Measurements from ENCODE around the gene UNK.
"Not testable (repeated sequence)": the region's sequence is repeated elsewhere in the genome, so short reads cannot be mapped to it uniquely, and the experiment has no call there.

UNK gene

DNA sequence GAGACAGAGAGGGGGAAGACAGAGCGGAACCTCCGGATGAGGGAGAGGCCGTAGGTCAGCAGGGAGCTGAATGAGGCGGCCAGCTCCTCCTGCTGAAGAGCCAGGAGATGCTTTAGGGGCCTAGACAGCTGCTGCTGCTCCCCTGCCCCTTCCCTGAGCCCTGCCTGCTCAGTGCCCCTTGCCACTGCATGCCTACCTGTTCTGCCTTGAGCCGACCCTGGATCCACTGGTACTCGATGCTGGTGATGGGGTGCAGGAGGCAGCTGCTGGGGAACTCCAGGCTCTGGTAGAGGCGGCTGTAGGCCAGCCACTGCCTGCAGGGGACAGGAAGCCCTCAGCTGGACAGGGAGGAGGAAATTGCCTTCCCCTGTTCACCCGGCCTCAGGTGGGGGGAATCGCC lies 52.0 kb downstream of the UNK start:
- no peak for DNase-seq (ENCODE audit: low spot score)

GRCh38 chr17:75837899-75838298 lies 53.3 kb downstream of the UNK start:
- DNase-seq (ENCODE audit: low spot score), result no peak

DNA sequence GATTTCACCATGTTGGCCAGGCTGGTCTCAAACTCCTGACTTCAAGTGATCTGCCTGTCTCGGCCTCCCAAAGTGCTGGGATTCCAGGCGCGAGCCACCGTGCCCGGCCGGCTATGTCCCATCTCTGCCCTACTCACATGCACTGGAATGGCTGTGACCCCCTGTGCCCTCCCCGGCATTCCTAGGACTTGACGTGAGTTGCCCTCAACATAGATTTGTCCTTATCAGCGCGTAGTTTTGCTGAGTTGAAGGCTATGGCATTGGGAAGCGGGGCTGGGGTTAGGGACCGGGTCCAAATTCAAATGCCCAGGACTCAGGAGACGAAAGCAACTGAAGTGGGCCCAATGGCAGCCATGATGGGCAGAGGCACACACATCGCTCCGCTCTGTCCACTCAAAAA lies 53.8 kb downstream of the UNK start:
- DNase-seq (ENCODE audit: low spot score), result no peak

GRCh38 chr17:75839942-75840798 lies 55.6 kb downstream of the UNK start:
- no peak for DNase-seq (ENCODE audit: low spot score)

DNA sequence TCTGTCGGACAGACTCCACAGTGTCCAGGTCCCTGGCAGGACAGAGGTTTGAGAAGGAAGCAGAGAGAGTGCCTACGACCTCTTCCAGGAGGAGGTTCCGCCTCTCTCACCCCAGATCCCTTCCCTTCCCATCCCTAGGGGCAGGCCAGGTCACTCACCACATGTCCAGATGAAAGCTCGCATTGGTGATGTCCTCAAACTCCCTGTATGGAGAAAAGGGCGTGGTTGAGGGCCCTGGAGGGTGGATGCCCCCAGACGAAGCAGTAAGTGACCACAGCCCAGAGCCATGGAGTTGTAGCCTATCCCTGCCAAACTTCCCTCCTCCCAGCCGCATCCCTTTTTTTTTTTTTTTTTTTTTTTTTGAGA lies 56.2 kb downstream of the UNK start:
- no peak for DNase-seq (ENCODE audit: low spot score)

- DNase-seq (ENCODE audit: low spot score), result no peak
Observed at GRCh38 chr17:75842411-75842810, 57.8 kb downstream of the UNK start.

GRCh38 chr17:75842963-75843576 lies 58.5 kb downstream of the UNK start:
- peak; percentile 41 for DNase-seq (ENCODE audit: low spot score)

DNA sequence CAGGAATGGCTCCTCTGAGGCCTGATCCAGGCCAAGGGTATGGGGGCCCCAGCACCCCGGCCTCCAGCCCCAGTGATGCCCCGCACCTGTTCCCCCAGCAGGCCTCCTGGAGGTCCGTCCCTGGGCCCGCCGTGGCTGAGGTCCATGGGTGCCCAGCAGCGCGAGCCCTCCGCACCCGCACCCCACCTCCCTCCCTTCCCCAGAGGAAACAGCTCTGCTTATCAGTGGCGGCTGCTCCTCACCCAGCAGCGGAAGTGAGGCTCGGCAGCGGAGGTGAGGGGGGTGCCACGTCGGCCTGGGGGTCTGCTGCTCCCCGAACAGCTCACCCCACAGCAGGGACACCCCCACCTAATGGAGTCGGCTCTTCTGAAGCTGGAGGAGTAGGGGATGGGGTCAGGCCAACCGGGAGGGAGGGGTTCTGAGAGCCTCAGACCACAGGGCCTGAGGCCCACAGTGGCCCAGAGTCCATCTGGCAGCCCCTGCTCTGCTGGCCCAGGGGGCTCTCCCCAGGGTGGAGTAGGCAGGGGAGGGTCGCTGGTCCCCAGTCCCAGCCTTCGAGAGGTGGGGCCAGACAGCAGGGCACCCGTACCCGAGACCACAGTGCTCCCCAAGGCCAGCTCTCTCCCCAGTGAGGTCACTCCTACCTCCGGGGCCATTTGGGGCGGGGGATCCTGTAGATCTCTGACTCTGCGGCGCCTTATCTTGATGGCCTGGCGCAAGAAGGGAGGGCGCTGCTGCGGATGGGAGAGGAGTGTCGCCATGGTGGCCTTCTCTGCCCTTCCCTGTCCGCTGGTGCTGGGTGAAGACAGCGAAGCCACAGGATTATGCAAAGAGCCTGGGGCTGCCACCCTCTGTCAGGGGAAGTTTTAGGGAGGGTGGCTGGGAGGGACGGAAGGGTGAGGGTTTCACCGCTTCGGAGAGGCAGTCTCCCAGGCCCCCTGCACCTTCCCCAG lies 59.2 kb downstream of the UNK start, which contains the start of gene UNC13D:
Gene UNC13D (minus strand): TSS at position 828 of the 953 bp plus-strand sequence. CDS start 67 bp downstream, at position 761.
- DNase-seq (ENCODE audit: low spot score), result peak; percentile 68

DNA sequence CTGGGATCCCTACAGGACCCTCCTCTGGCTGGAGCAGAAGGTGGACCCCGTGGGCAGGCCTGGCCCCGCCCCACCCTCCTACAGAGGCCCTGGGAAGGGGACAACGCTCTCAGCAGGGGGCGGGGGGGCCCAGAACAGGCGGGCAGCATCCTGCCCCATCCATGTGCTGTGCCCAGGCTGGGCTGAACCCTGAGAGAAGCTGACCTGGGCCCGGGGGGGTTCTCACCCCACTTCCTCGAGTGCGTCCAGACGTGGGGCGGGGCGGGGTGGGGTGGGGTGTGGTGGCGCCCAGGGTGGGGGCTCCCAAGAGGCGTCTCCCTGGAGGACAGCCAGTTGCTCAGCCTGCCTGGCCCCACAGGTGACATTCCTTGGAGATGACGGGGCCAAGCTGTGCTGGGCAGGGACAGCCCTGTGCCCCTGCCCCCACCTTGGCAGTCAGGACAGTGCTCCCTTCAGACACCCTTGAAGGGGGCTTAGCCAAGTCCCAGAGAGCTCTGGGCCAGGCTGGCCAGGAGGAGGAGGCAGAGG lies 60.0 kb downstream of the UNK start:
- no peak for DNase-seq (ENCODE audit: low spot score)

DNA sequence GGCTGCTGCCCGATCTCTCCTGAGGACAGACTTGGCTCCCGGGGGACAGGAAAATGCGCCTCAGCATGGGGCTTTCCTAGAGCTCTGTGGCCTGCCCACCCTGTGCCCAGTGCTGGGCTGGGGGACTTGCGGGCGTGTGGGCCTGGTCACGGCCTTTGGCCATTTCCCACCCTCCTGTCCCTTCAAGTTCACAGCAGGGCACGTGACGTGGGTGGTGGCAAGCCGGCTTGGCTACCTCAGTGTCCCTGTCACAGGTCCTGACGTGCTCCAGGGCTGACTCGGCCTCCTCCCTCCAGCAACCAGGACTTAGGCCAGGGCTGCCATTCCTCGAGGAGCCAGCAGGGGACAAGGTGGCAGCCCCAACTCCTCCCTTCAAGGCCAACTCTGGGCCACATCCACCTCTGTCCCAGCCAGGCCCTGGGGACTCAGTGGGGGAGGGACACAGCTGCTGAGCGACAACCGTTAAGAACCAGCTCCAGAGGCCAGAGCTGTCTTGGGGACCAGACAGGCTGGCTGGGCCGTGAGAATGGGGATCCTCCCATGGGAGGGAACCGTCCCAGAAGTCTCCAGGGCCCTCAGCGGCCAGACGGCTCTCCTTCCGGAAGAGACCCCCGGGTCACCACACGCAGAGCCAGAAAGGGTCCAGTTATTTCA lies 60.6 kb downstream of the UNK start:
- DNase-seq (ENCODE audit: low spot score), result peak; percentile 63

DNA sequence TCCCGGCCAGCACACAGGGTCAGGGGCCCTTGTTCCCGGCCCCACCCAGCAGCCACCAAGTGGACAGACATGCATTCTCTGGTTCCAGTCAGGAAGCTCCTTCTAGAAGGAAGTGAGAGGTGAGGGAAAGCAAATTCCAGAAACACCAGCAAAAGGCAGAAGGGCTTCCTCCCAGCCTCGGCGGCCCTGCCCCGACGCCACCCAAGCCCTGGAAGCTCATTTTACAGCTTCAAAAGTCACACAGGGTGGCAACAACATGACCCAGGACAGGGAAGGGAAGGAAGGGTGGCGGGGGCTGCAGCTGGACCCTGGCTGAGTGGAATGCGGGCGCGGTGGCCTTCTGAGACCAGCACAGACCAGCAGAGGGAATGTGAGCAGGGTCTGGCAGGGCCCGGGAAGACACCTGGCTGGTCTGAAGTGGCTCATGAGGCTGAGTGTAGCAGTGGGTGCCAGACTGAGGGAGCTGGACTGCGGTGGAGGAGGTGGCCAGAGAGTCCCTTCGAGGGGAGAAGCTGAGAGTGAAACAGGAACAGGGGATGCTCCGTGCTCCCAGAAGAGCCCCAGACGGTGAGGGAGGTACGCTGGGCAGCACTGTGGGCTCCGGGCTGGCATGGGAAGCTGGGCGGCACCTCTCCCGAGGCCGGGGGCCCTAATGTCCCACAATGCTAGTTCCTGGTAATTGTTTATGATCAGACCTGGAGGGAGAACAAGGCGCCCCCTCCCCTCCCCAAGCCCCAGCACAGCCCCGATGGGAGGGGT lies 61.5 kb downstream of the UNK start:
- no peak for DNase-seq (ENCODE audit: low spot score)

DNA sequence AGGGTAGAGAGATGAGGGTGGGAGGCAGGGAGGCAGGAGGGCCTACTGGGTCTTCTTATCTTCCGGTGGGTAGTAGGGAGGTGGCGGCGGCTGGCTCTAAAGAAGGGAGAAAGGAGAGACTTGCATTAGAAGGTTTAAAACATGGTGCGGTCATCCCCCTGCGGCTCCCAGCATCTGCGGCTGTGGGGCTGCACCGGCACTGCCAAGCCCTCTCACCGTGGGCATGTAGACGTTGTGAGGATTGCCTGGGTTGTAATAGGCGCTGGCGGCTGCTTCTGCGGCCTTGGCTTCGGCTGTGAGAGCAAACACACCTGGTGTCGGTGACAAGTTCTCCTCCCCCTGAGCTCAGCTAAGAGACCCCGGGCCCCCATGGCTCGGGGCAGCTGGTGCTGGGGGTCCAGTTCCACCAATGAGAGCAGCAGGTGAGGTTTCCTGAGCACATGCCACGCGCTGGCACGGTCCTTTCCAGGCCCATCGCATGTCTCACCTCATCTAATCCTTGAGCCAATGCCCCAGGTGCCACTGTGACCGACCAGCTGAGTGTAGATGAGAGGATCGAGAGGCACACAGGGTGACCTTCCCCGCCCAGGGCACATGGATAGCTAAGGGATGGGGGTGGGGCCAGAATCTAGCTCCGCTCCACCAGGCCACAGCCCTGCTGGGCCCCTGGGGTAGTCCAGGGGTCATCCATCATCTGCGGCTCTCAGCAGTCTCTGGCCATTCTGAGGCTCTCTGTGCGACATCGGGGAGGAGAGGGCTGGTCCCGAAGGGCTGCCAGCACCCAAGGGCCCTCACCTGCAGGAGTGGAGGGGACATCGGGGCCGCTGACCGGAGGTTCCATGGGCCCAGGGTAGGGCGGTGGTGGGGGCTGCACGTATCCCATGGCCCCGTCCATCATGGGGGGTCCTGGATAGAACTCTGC lies 62.3 kb downstream of the UNK start:
- no peak for DNase-seq (ENCODE audit: low spot score)

DNA sequence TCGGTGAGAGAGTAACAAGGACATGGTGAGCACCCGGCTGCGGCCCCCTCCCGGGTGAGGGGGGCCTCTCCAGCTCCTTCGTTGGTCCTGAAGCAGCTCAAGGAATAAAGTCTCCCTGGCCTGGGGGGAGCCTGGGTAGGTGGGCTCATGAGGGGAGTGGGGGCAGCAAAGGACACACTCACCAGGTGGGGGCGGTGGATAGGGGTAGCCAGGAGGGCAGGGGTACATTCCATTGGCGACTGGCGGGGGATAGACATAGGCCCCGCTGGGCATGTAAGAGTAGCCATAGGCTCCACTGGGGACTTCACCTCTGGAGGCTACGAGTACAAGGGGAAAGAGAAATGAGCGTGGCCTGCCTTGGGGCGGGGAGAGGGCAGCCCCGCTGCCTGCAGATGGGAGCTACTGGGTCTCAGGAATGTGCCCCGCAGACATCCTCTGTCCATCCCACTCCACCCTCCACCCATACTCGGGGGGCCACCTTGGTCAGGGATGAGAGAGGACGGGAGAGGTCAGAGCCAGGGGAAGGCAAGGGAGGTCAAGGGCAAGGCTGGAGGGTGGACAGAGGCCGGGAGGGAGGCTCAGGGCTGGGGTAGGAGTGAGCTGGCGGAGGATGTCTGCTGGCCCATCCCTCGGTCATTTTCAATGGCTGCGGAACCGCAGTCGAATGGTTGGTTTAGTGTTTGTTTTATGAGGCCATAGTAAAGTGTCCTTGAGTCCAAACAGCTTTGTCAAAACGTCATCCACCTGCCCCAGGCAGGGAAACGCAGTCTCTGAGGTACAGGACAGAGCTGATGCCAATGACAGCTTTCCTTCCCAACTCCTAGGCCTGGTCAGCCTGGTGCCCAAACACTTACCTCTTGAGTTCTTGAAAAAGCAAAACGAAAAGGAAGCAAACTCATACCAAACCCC lies 63.3 kb downstream of the UNK start:
- DNase-seq (ENCODE audit: low spot score), result no peak

DNA sequence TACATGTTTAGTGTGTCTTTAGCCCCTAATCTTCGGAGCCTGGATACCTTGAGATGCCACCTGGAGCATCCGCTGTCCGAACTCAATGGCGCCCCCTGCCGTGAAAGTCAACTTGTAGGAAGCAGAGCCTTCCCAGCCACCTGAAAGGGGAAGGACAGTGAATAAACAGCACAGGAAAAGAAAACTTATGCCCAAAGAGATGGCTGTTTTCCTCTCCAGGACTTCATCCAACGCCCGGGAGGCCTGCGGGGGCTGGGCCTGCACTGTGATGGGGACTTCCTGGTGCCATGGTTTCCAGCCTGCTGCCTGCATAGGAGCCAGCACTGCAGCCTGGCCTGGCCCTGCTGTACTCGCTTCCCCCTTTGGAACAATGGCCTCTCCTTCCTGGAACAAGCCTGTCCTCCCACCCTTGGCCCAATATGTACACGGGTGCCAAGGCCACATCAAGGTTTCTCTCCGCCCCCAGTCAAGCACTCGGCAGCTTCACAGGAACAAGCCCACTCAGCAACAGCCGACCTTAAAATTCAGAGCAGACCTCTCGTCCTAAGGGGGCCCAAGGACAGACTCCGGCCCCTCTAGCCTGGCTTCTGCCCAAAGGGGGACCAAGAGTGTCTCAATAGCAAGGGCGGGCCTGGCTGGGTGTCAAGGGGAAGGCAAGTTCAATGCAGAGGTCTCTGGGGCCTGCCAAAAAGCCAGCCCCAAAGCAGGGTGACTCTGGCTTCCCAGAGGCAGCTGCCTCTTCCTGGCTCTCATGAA lies 64.1 kb downstream of the UNK start:
- DNase-seq (ENCODE audit: low spot score), result peak; percentile 84

DNA sequence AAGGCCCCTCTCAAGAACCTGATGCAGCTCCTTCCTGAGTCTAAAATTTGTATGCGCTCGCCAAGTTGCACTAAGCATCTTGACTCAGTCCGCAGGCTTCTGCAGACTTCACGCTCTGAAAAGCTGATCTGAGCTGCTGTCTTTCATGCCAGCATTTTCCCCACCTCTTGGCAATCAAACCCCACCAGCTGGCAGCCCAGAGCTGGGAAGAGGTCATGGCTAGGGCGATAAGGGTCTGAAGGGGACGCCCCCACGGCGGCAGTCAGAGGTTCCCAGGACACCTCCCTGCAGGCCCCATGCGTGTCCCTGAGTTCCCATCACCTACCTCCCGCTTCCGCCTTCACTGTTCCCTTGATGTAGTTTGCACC lies 64.7 kb downstream of the UNK start:
- DNase-seq (ENCODE audit: low spot score), result no peak

GRCh38 chr17:75849724-75850123 lies 65.1 kb downstream of the UNK start:
- DNase-seq (ENCODE audit: low spot score), result no peak

DNA sequence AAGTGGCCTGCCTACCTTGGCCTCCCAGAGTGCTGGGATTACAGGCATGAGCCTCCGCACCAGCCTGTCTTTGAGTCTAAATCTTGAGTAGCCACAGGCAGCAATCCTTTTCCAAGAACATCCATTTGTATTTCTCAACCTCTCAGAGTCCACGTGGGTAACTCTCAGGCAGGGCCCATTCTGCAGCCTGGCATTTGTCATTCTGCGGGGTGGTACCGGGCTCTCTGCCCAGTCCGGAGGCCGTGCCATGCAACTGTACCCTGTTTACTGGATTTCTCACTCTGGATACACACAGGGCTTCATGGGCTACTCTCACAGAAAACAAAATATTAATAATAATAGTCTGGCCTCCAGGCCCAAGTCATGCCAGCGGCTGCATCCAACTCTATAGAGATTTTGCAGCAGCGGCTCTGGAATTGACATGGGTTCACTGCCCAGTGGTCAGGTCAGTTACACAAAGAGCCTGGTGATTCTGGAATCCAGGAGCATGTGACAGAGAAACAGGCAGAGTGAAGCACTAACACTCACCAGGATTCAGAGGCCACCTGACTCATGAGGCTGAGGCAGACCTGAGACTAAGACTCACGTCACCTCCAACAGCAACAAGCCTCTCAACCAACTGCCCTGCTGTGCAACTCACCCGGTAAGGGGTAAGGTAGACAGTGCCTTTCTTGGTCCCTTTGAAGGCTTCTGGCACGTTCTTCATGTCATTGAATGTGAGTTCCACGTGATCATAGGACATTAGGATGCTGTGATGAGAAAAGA lies 66.5 kb downstream of the UNK start:
- DNase-seq (ENCODE audit: low spot score), result no peak

GRCh38 chr17:75851693-75851991 lies 67.0 kb downstream of the UNK start:
- not testable (repeated sequence) for DNase-seq (ENCODE audit: low spot score)
